SK-N-SH (cell line): ENCODE results near the gene STAM2. TPM values are rescaled to one million over a fixed set of nuclear protein-coding genes. Genes with fewer than 3 reads are reported as not detected.
"Not testable (repeated sequence)": the region's sequence is repeated elsewhere in the genome, so short reads cannot be mapped to it uniquely, and the experiment has no call there.

Experiments used
- CTCF ChIA-PET: fragments of 300-600, 350-600 bp; formaldehyde crosslinking; extraction: SDS; loops from one replicate; lab custom pipeline; 2021; lab: Yijun Ruan, JAX
- POLR2A ChIA-PET: fragments of 350-600 bp; sonication (Branson Sonifier 250); formaldehyde crosslinking; extraction: SDS; loops from one replicate; lab custom pipeline; 2020; ENCODE audit warnings: antibody characterized with exemption, inconsistent platforms; lab: Yijun Ruan, JAX
- DNase-seq: peaks from one replicate; pipeline ENCODE4 v3.0.0; 2012
- H2AFZ ChIP-seq: fragments of 200-600 bp; sonication (generic); 2 replicates; pipeline ENCODE4 v1.8.1; 2016; ENCODE audit warnings: antibody characterized with exemption, mild to moderate bottlenecking, low read depth
- H3F3A ChIP-seq: fragments of 200-600 bp; sonication (generic); replicated peaks from 2 replicates; pipeline ENCODE3; 2016; ENCODE audit warnings: antibody characterized with exemption, mild to moderate bottlenecking; ENCODE audit not compliant: insufficient read depth
- H3K27ac ChIP-seq, 2 experiments: fragments of 200-500 bp in 1 of 2; fragments of 200-600 bp in 1 of 2; sonication (Bioruptor generic) in 1 of 2; sonication (generic), shearing (Covaris generic) in 1 of 2; 2 replicates each; pipeline versions ENCODE4 v1.5.1 to v1.6.1; 2014 to 2016; ENCODE audit warnings: low read depth in 2 of 2, inconsistent platforms in 1 of 2, low read length in 1 of 2, mild to moderate bottlenecking in 1 of 2, mixed read lengths in 1 of 2
- H3K27me3 ChIP-seq: fragments of 200-600 bp; sonication (generic), shearing (Covaris generic); 2 replicates; pipeline ENCODE4 v1.6.1; 2016; ENCODE audit warnings: mixed run types; ENCODE audit not compliant: insufficient read depth
- H3K36me3 ChIP-seq, 2 experiments: fragments of 200-500 bp in 1 of 2; fragments of 200-600 bp in 1 of 2; sonication (Bioruptor generic) in 1 of 2; sonication (generic) in 1 of 2; replicated peaks in 1 of 2; 2 replicates each; pipeline versions ENCODE3 to v1.5.1; 2014 to 2016; ENCODE audit warnings: low read length in 1 of 2, mild to moderate bottlenecking in 1 of 2; ENCODE audit not compliant: insufficient read depth in 2 of 2, control insufficient read depth in 1 of 2
- H3K4me1 ChIP-seq, 2 experiments: fragments of 200-500 bp in 1 of 2; fragments of 200-600 bp in 1 of 2; sonication (Bioruptor generic) in 1 of 2; sonication (generic), shearing (Covaris generic) in 1 of 2; 2 replicates each; pipeline versions ENCODE4 v1.5.1 to v1.6.1; 2014 to 2016; ENCODE audit warnings: low read depth in 1 of 2, low read length in 1 of 2, mixed run types in 1 of 2; ENCODE audit not compliant: insufficient read depth in 2 of 2, control insufficient read depth in 1 of 2
- H3K4me2 ChIP-seq: fragments of 200-600 bp; sonication (generic), shearing (Covaris generic); 2 replicates; pipeline ENCODE4 v1.6.1; 2017; ENCODE audit warnings: mixed run types
- H3K4me3 ChIP-seq, 2 experiments: fragments of 200-500 bp in 1 of 2; fragments of 200-600 bp in 1 of 2; sonication (Bioruptor generic) in 1 of 2; sonication (generic), shearing (Covaris generic) in 1 of 2; 2 replicates each; pipeline versions ENCODE4 v1.5.1 to v1.8.1; 2014 to 2016; ENCODE audit warnings: low read depth in 2 of 2, inconsistent platforms in 1 of 2, low read length in 1 of 2, mild to moderate bottlenecking in 1 of 2, mixed read lengths in 1 of 2, moderate library complexity in 1 of 2
- H3K79me2 ChIP-seq: fragments of 200-600 bp; sonication (generic); 2 replicates; pipeline ENCODE4 v1.8.1; 2017; ENCODE audit warnings: mild to moderate bottlenecking; ENCODE audit not compliant: insufficient read depth
- H3K9ac ChIP-seq: fragments of 200-600 bp; sonication (generic); 2 replicates; pipeline ENCODE4 v1.6.1; 2017; ENCODE audit warnings: mixed run types
- H3K9me2 ChIP-seq: fragments of 200-600 bp; sonication (generic); 2 replicates; pipeline ENCODE4 v1.6.1; 2017; ENCODE audit warnings: mixed run types
- H3K9me3 ChIP-seq: fragments of 200-600 bp; sonication (generic); 2 replicates; pipeline ENCODE4 v1.6.1; 2017; ENCODE audit warnings: mixed run types, mild to moderate bottlenecking, moderate library complexity
- H4K20me1 ChIP-seq: fragments of 200-600 bp; sonication (generic); 2 replicates; pipeline ENCODE4 v1.6.1; 2017; ENCODE audit warnings: mild to moderate bottlenecking, mixed run types; ENCODE audit not compliant: insufficient read depth
- ELF1 ChIP-seq: IDR thresholded peaks from 2 replicates; pipeline ENCODE4 v1.4.0; 2012
- EP300 ChIP-seq, 2 experiments: IDR thresholded peaks; 2 replicates each; pipeline versions ENCODE4 v1.4.0 to v1.6.1; 2012; ENCODE audit warnings: borderline replicate concordance in 1 of 2, low read depth in 1 of 2, low read length in 1 of 2
- GABPA ChIP-seq: IDR thresholded peaks from 2 replicates; pipeline ENCODE4 v1.4.0; 2012; ENCODE audit warnings: low read depth, mild to moderate bottlenecking
- GATA2 ChIP-seq: sonication (generic); formaldehyde crosslinking; IDR thresholded peaks from 2 replicates; pipeline ENCODE4 v1.5.0; 2020; ENCODE audit warnings: mild to moderate bottlenecking, missing genetic modification reagents
- JUND ChIP-seq: IDR thresholded peaks from 2 replicates; pipeline ENCODE4 v1.4.0; 2012
- MXI1 ChIP-seq: IDR thresholded peaks from 2 replicates; pipeline ENCODE4 v1.6.1; 2012; ENCODE audit warnings: mild to moderate bottlenecking, low read depth, low read length, improper control_type of control experiment
- NFIC ChIP-seq: IDR thresholded peaks from 2 replicates; pipeline ENCODE4 v1.4.0; 2012; ENCODE audit warnings: borderline replicate concordance
- REST ChIP-seq: IDR thresholded peaks from 2 replicates; pipeline ENCODE4 v1.6.1; 2012; ENCODE audit warnings: mild to moderate bottlenecking, low read depth, low read length, moderate library complexity
- SMC3 ChIP-seq: IDR thresholded peaks from 2 replicates; pipeline ENCODE4 v1.6.1; 2012; ENCODE audit warnings: low read depth, low read length, improper control_type of control experiment
- TEAD4 ChIP-seq: IDR thresholded peaks from 2 replicates; pipeline ENCODE4 v1.4.0; 2012; ENCODE audit warnings: mild to moderate bottlenecking, borderline replicate concordance; ENCODE audit not compliant: insufficient read depth
- ZBTB33 ChIP-seq: IDR thresholded peaks from 2 replicates; pipeline ENCODE4 v1.4.0; 2012; ENCODE audit warnings: low read depth, borderline replicate concordance
- WGBS: methylation state at CpG from one replicate; pipeline ENCODE4 v1.1.6; 2017; ENCODE audit warnings: low lambda C conversion rate; 5-methylcytosine and 5-hydroxymethylcytosine counted together
- polyA plus RNA-seq, 3 experiments: library from polyadenylated mRNA; depleted of rRNA; stranded (reverse); fragments of >200 nt; gene quantifications; 2 replicates each; pipeline ENCODE4 v1.2.3, GENCODE V29; 2012

STAM2 gene
- polyA plus RNA-seq, 1 of the 3 experiments (the other 2 are of a cell fraction) = 6.9 TPM

- Histone ChIP-seq H3K79me2 (no peaks in the 10 kb centered on the region), H3K27ac (no peak overlapping the region), H3K9ac (no peak overlapping the region), H3K27me3 (no peaks in the 10 kb centered on the region), H3K9me2 (no peaks in the 10 kb centered on the region), H3K9me3 (no peaks in the 10 kb centered on the region), H4K20me1 (no peaks in the 10 kb centered on the region), H3K4me1 (peaks cover 8 to 10% of the 10 kb centered on the region in 2 experiments; a peak in 3 of 4 replicates), H3K4me3 (no peak overlapping the region), H3K4me2 (no peak overlapping the region), H3F3A (peaks cover 30% of the 10 kb centered on the region), H2AFZ (no peak overlapping the region), H3K36me3 (no peaks in the 10 kb centered on the region)
- no peak for TF ChIP-seq NFIC
- no peak for TF ChIP-seq SMC3
- TF ChIP-seq GABPA = no peak
- no peak for TF ChIP-seq REST
- no peak for TF ChIP-seq EP300 (IDR thresholded peaks at IDR 0.05; ENCODE audit: borderline replicate concordance in 1 of 2, low read depth in 1 of 2, low read length in 1 of 2)
- no peak for TF ChIP-seq ZBTB33
- no peak for TF ChIP-seq GATA2 (CRISPR knock-in tag)
- no peak for TF ChIP-seq TEAD4
- no peak for TF ChIP-seq ELF1
- TF ChIP-seq JUND = no peak
- no peak for TF ChIP-seq MXI1
- ChIA-PET POLR2A (no interaction called here), CTCF (interaction anchor here (1.1 to 1.8 kb wide), 3 partner anchors 11 to 437 kb away, joined by 3 to 6 read pairs (median 6); no protein-coding TSS in a partner anchor)
- 97% methylated on average over 2 of the region's 2 CpGs for WGBS
- no peak for DNase-seq
Observed at GRCh38 chr2:152198499-152198898, 22.9 kb upstream of the STAM2 start.

GRCh38 chr2:152197508-152198284 lies 22.1 kb upstream of the STAM2 start:
- 74% methylated on average over 1 of the region's 1 CpG for WGBS
- H3K79me2 ChIP-seq, H3K4me1 ChIP-seq, H3K9me2 ChIP-seq, H3K4me3 ChIP-seq, CTCF ChIA-PET, H3K9ac ChIP-seq, H3K27me3 ChIP-seq, H3K9me3 ChIP-seq, H3K36me3 ChIP-seq, DNase-seq, H2AFZ ChIP-seq, H3K27ac ChIP-seq, H4K20me1 ChIP-seq, POLR2A ChIA-PET, H3K4me2 ChIP-seq: not testable (repeated sequence)
- peaks cover 30% of the 10 kb centered on the region for H3F3A ChIP-seq
